Kidney epithelial cell (primary cell): ENCODE results near the gene LPIN3. TPM values are rescaled to one million over a fixed set of nuclear protein-coding genes. Genes with fewer than 3 reads are reported as not detected.

Source experiments
- DNase-seq: peaks from one replicate; pipeline ENCODE4 v3.0.0-alpha.2; 2010; ENCODE audit warnings: low read depth
- H3K27me3 ChIP-seq: 2 replicates; pipeline ENCODE4 v1.6.0; 2011; ENCODE audit warnings: low read length; ENCODE audit not compliant: control insufficient read depth, insufficient read depth
- H3K36me3 ChIP-seq: 2 replicates; pipeline ENCODE4 v1.5.1; 2011; ENCODE audit warnings: low read length; ENCODE audit not compliant: control insufficient read depth, insufficient read depth
- H3K4me3 ChIP-seq: 2 replicates; pipeline ENCODE4 v1.5.1; 2011; ENCODE audit warnings: low read depth, mild to moderate bottlenecking, control low read depth, low read length
- CTCF ChIP-seq: IDR thresholded peaks from 2 replicates; pipeline ENCODE4 v1.5.1; 2011; ENCODE audit warnings: mild to moderate bottlenecking, moderate library complexity, low read length, control low read depth, inconsistent platforms; ENCODE audit not compliant: insufficient read depth, poor library complexity, severe bottlenecking
- total RNA-seq: library from RNA; depleted of rRNA; stranded (reverse); fragments of >200 nt; gene quantifications from 2 replicates; pipeline ENCODE4 v1.2.3, GENCODE V29; 2015

The LPIN3 gene
- total RNA-seq, 1 donor from 2014 or later = 14.7 TPM

DNA sequence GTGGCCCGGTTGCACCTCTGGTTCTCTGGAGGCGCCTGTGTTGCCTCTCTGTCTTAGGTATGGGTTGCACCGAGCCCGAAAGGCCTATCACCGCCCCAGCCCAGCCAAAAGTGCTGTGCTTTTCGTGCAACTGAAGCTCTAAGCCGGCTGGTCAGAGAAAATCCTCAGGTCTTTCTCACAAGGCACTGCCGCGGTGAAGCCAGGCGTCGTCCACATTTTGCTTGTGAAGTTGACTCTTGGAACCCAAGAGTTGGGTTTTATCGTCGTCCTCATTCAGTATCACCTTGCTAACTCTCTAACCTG lies 26.7 kb downstream of the LPIN3 start:
- H3K27me3 ChIP-seq = peaks cover 52% of the 10 kb centered on the region
- H3K4me3 ChIP-seq = no peak overlapping the region
- no peak for TF ChIP-seq CTCF
- no peaks in the 10 kb centered on the region for H3K36me3 ChIP-seq
- DNase-seq = no peak

- no peak for DNase-seq
- Histone ChIP-seq H3K4me3 (no peak overlapping the region), H3K36me3 (no peaks in the 10 kb centered on the region), H3K27me3 (peaks cover 50% of the 10 kb centered on the region)
- TF ChIP-seq CTCF = no peak
Observed at GRCh38 chr20:41367956-41368355, 27.3 kb downstream of the LPIN3 start.

GRCh38 chr20:41369673-41370072 lies 29.1 kb downstream of the LPIN3 start:
- TF ChIP-seq CTCF = no peak
- H3K4me3 ChIP-seq = no peak overlapping the region
- no peaks in the 10 kb centered on the region for H3K36me3 ChIP-seq
- peaks cover 39% of the 10 kb centered on the region for H3K27me3 ChIP-seq
- DNase-seq = no peak

GRCh38 chr20:41370176-41370575 lies 29.6 kb downstream of the LPIN3 start:
- no peaks in the 10 kb centered on the region for H3K36me3 ChIP-seq
- H3K27me3 ChIP-seq = peaks cover 34% of the 10 kb centered on the region
- DNase-seq = no peak
- no peak overlapping the region for H3K4me3 ChIP-seq
- TF ChIP-seq CTCF = no peak

DNA sequence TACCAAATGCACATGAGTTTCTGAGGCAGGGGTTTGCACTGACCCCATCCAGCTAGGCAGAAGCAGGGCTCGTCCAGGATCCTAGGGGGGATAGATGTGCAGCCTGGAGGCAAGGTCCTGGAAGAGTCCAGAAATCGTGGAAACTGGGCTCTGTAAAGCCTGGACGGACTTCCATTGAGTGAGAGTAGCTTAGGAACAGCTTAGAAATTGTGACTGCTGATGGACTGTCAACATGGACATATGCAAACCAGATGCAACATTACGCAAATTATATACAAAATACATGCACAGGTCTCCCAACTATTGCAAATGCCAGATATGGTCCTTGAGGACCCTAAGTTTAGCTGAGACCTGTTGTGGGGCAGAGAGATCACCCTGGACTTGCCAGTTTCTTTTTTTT lies 30.8 kb downstream of the LPIN3 start:
- TF ChIP-seq CTCF = no peak
- Histone ChIP-seq H3K27me3 (peaks cover 30% of the 10 kb centered on the region), H3K4me3 (no peak overlapping the region), H3K36me3 (no peaks in the 10 kb centered on the region)
- DNase-seq = no peak

DNA sequence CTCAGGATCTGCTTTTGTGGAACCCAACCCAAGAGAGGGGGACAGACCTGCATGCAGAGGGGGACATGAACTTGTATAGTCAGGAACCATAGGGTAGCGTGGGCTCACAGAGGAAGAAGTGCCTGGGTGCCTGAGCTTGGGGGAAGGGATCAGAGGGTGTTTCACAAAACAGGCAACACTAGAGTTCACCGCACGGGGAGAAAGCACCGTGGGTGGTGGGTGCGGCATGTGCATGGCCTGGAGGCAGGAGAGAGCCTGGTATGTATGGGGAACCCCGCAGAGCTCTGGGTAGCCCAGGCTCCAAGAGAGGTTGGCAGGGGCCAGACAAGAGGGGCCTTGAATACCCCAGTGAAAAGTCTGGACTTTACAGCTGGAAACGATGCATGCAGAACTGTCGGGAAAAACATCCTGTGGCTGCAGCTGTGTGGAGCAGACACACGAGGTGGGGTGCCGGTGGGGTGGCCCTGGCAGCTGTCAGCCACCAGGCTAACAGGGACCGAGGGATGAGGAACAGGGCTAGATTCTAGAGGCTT lies 32.7 kb downstream of the LPIN3 start:
- Histone ChIP-seq H3K27me3 (peaks cover 21% of the 10 kb centered on the region), H3K36me3 (no peaks in the 10 kb centered on the region), H3K4me3 (no peak overlapping the region)
- TF ChIP-seq CTCF = no peak
- no peak for DNase-seq
